Measurements from ENCODE around the gene MAPKAPK2.

The MAPKAPK2 gene

DNA sequence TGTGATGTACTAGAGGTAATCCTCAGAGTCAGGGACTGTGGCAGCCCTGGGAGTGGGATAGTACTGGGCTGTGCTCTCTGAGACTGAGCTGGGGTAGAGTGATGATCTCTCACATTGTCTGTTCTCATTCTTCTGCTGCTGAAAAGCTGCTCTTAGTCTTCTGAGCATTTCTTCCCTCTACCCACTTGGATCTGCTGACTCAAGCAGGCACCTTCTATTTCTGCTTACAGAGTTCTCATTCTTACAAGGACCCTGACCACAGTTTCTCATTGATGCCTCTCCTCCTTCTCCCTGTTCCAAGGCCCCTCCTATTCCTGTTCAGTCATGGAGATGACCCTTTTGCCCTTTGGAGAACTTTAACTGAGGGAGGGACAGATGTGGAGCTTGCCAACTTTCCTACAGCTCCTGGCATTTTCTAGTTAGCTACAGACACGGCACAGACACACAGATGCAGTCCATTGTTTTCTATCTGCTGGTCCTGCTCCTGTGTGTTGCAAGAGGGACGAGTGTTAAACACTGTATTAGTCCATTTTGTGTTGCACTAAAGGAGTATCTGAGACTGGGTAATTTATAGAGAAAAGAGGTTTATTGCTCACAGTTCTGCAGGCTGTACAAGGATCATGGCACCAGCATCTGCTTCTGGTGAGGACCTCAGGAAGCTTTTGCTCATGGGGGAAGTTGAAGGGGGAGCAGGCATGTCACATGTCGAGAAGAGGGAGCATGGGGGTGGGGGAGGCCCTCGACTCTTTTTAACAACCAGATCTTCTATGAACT, 12.3 kb downstream of the MAPKAPK2 start:
- H3K27ac ChIP-seq = no peak overlapping the region
- no peak for TF ChIP-seq ZFX (IDR thresholded peaks at IDR 0.05; ENCODE audit: borderline replicate concordance)
- TF ChIP-seq, protein P1, sequence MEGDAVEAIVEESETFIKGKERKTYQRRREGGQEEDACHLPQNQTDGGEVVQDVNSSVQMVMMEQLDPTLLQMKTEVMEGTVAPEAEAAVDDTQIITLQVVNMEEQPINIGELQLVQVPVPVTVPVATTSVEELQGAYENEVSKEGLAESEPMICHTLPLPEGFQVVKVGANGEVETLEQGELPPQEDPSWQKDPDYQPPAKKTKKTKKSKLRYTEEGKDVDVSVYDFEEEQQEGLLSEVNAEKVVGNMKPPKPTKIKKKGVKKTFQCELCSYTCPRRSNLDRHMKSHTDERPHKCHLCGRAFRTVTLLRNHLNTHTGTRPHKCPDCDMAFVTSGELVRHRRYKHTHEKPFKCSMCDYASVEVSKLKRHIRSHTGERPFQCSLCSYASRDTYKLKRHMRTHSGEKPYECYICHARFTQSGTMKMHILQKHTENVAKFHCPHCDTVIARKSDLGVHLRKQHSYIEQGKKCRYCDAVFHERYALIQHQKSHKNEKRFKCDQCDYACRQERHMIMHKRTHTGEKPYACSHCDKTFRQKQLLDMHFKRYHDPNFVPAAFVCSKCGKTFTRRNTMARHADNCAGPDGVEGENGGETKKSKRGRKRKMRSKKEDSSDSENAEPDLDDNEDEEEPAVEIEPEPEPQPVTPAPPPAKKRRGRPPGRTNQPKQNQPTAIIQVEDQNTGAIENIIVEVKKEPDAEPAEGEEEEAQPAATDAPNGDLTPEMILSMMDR (IDR thresholded peaks at IDR 0.05) = no peak

DNA sequence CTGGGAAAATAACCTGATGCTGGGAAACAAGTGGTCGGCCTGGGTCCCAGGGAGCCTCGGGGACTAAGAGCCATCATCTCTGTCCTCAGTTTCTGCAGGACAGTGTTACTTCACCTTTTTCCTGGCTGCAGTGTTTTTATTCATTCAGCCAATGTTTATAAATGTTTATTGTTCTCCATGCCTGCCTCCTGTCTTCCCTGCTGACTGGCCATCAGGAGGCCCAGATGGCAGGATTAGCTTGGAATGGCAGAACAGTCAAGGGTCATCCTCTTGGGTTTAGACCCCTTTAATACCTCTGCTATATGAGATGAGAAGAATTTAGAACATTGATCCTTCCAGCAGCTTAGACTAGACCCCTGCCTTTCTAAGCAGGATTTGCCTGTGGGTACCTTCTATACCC, 13.3 kb downstream of the MAPKAPK2 start:
- no peak overlapping the region for H3K27ac ChIP-seq
- TF ChIP-seq ZFX (IDR thresholded peaks at IDR 0.05; ENCODE audit: borderline replicate concordance) = no peak
- TF ChIP-seq, protein P1 (IDR thresholded peaks at IDR 0.05) = no peak

DNA sequence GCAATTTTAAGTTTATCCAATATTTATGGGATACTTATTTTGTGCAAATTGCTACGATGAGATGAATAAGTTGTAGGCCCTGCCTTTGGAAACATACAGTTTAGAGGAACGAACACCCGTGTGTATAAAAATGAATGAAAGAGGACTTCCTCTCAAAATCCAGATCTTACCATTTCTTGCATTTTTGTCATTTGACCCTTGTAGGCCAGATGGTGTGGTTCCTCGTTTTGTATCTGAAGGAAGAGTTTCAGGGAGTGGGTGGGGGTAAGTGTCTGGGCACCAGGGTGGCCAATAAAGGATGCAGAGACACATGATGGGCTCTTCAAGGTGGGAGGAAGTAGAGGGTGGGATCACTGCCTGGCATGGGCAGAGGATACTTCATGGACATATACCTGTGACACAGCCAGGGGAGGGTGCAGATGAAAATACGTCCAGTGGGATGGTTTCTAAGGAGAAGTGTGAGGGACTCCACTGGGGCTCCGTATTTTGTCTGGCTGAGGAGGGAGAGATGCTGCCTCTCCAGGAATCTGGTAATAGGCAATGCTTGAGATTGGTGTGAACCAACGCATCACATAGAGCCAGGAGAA, 14.4 kb downstream of the MAPKAPK2 start:
- no peak overlapping the region for H3K27ac ChIP-seq
- TF ChIP-seq, protein P1 (IDR thresholded peaks at IDR 0.05) = no peak
- no peak for TF ChIP-seq ZFX (IDR thresholded peaks at IDR 0.05; ENCODE audit: borderline replicate concordance)

DNA sequence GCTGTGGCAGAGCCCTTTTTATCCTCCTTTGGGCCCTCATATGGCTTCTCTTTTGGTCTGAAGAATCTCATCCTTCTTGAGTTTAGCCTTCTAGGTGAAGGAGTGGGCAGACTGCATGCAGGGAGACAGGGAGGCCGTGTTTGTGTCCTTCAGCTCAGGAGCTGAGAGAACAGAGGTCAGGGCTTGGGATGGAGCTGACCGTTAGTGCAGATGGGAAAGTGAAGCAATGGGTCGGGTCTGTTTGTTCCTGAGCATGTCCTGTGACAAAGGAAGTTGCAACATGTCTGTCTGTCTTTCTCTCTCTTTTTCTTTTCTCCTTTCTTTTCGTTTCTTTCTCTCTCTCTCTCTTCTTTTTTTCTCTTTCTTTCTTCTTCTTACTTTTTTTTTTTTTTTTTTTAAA, 14.9 kb downstream of the MAPKAPK2 start:
- H3K27ac ChIP-seq = no peak overlapping the region
- TF ChIP-seq, protein P1 (IDR thresholded peaks at IDR 0.05) = no peak
- TF ChIP-seq ZFX (IDR thresholded peaks at IDR 0.05; ENCODE audit: borderline replicate concordance) = no peak

DNA sequence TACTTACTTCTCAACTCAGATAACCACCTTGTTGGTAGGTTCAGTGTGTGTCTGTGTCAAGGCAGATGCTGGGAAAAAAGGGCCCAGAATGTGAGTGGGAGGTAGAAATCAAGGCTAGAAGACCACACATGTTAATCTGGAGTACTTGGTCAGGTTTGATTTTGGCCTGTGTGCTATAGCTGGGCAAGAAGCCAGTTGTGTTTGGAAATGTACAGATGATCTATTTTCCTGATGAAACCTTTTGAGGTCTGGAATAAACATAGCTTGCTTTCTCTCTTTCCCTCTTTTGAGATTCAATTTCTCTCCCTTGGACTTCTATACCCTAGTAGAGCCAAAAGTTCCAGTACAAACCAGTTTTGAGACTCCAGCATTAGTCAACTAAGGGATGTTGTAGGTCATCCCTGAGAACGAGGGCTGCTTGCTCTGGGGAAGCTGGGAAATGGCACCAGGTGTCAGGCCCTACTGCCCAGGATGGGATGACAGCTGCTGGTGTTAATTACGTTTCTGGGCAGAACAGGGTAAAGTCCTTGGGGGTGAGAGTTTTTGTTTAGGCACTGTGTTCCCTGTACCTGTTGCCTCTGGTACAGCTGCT, 15.8 kb downstream of the MAPKAPK2 start:
- no peak overlapping the region for H3K27ac ChIP-seq
- TF ChIP-seq, protein P1 (IDR thresholded peaks at IDR 0.05) = no peak
- TF ChIP-seq ZFX (IDR thresholded peaks at IDR 0.05; ENCODE audit: borderline replicate concordance) = no peak

DNA sequence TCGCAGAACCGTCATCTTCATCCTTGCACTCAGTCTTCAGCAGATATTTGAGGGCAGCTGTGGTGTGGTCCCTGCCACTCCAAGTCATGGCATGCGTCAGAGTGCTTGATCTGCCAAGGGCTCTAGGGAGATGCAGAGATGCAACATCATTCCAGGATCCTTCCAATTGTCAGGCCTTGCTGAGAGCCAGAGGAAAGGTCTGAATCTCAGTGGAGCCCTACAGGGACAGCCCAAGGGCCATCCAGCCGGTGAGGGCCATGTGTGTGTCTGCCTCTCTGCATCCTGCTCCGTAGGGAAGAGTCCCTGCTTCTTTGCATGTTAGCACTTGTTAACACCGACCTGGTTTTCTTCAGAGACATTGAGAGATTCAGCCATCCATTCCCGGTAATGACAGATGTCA, 17.6 kb downstream of the MAPKAPK2 start:
- H3K27ac ChIP-seq = no peak overlapping the region
- TF ChIP-seq, protein P1 (IDR thresholded peaks at IDR 0.05) = no peak
- no peak for TF ChIP-seq ZFX (IDR thresholded peaks at IDR 0.05; ENCODE audit: borderline replicate concordance)

DNA sequence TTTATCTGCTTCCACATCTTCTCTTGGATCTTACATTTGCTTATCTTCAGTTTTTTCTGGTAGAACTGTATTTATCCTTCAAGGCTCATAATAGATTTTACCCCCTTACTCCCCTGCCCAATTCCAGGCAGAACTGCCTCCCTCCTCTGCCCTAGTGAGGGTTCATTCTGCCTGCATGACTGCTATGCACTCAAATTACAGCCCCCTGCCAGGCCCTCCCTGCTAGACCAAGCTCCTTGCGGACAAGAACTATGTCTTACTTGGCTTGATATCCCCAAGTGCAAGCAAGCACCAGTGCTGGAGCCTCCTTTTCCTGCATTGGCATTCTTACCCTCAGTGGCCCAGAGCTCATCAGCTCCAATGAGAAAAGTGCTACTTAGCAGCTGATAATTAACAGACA, 18.1 kb downstream of the MAPKAPK2 start:
- TF ChIP-seq, protein P1 (IDR thresholded peaks at IDR 0.05) = no peak
- no peak for TF ChIP-seq ZFX (IDR thresholded peaks at IDR 0.05; ENCODE audit: borderline replicate concordance)
- no peak overlapping the region for H3K27ac ChIP-seq

Data from 22Rv1 (cell line).